ENCODE results near the gene SYT1. TPM values are rescaled to one million over a fixed set of nuclear protein-coding genes. Genes with fewer than 3 reads are reported as not detected.

The SYT1 gene
- total and polyA plus RNA-seq, 2 of the 4 experiments (the other 2 are of a cell fraction): 2.8 to 3.0 TPM

DNA sequence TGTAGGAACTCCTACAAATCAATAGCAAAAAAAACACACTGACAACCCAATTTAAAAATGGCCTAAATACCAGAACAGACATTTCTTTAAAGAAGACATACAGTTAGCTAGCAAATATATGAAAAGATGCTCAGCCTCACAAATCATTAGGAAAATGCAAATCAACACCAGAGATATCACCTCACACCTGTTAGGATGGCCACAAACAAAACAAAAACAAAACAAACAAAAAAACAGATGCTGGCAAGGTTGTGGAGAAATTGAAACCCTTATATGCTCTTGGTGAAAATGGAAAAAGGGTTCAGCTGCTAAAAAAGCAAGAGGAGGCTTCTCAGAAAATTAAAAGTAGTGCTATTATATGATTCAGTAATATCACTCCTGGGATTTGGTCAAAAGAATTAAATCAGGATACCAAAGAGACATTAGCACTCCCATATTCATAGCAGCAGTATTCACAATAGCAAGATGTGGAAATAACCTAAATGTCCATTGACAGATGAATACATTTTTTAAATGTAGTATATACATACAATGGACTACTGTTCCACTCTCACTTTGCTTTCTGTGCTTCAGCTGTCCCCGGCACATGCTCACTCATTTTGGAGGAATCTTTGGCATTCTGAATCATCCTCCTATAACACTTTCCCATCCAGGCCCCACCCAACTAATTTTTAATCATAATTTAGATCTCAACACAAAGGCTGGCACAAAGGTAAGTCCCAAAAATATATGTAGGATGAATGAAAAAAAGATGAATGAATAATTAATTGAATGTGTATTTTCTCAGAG, 99.1 kb downstream of the SYT1 start:
- CTCF ChIA-PET: no interaction called here
- Histone ChIP-seq H3K18ac (ENCODE audit: low read depth, low read length) (no peak overlapping the region), H3K27me3 (ENCODE audit: control insufficient read depth, insufficient read depth, low read length) (no peaks in the 10 kb centered on the region), H2AK9ac (replicated peaks; ENCODE audit: low read depth, low read length, poor library complexity) (no peak overlapping the region), H4K5ac (ENCODE audit: low read depth, low read length) (no peak overlapping the region), H2BK20ac (ENCODE audit: low read depth, low read length) (peak overlapping the region; percentile 26; the same call in 1 of the 2 replicates), H4K20me1 (ENCODE audit: insufficient read depth, low read length) (no peaks in the 10 kb centered on the region), H3K4me2 (ENCODE audit: low read depth, low read length) (no peak overlapping the region), H3K23ac (ENCODE audit: low read depth, low read length) (no peak overlapping the region), H3K36me3 (ENCODE audit: control insufficient read depth, insufficient read depth, low read length) (no peaks in the 10 kb centered on the region), H2AK5ac (ENCODE audit: low read depth, low read length) (no peak overlapping the region), H3K9me1 (ENCODE audit: insufficient read depth, low read length) (no peaks in the 10 kb centered on the region), H3K4ac (ENCODE audit: low read depth, low read length) (no peak overlapping the region), H3K79me1 (ENCODE audit: low read depth in 1 of 2, low read length in 2 of 2) (no peaks in the 10 kb centered on the region), H4K8ac (ENCODE audit: low read depth in 2 of 2, low read length in 2 of 2) (no peak overlapping the region), H3K9ac (ENCODE audit: low read depth, low read length) (no peak overlapping the region), H3K4me1 (ENCODE audit: control insufficient read depth, insufficient read depth, low read length) (no peaks in the 10 kb centered on the region), H3K4me3 (ENCODE audit: insufficient read depth, low read depth, low read length) (no peak overlapping the region), H2BK120ac (ENCODE audit: low read depth, low read length) (peak overlapping the region; percentile 12; the same call in 1 of the 2 replicates), H3K56ac (ENCODE audit: extremely low read depth, insufficient read depth, low read length) (no peak overlapping the region), H3K14ac (replicated peaks; ENCODE audit: low read depth, low read length) (no peak overlapping the region), H2BK15ac (ENCODE audit: low read depth, low read length) (no peak overlapping the region), H3K9me3 (ENCODE audit: control insufficient read depth, insufficient read depth, low read length) (no peaks in the 10 kb centered on the region), H2AFZ (replicated peaks; ENCODE audit: low read length, poor library complexity) (no peak overlapping the region), H2BK5ac (ENCODE audit: low read depth, low read length, poor library complexity, severe bottlenecking) (no peak overlapping the region), H3K27ac (ENCODE audit: insufficient read depth, low read length) (no peak overlapping the region), H4K91ac (ENCODE audit: insufficient read depth, low read depth, low read length) (no peak overlapping the region)
- POLR2A ChIA-PET (ENCODE audit: unreplicated experiment): no interaction called here
- peak; percentile 61 for DNase-seq
- no TSS peak for BruUV-seq (replicated peaks)
- dilution Hi-C loops (cut with HindIII; ENCODE audit: low sequenced_read_pairs, unreplicated experiment): no loop called here
- intact Hi-C loops (cut with micrococcal nuclease): loop anchor here (1.0 kb wide), 1 partner anchor 19 kb away; no protein-coding TSS in a partner anchor
- no peak for TF ChIP-seq RCOR1 (IDR thresholded peaks at IDR 0.05; ENCODE audit: insufficient replicate concordance, low read length)
- TF ChIP-seq BHLHE40 (IDR thresholded peaks at IDR 0.05; ENCODE audit: low read depth, low read length): peak; percentile 55; the same call in 1 of the 2 replicates
- in situ Hi-C loops (cut with MboI; ENCODE audit: low sequenced_read_pairs): no loop called here
- peak; percentile 79 for ATAC-seq (ENCODE audit: low read depth)
- WGBS, 2 experiments (ENCODE audit: extremely low coverage in 2 of 2, insufficient read length in 1 of 2): no CpG with 5 or more reads among the region's 1 CpG
